CD4-positive, alpha-beta T cell treated with Interleukin-1 beta for 1 hour (primary cell): ENCODE results near the gene B3GNT5.

Experiments
- DNase-seq, 2 donors: peaks; one replicate each; pipeline ENCODE4 v3.0.0-alpha.2; 2020 to 2022

Gene B3GNT5

GRCh38 chr3:183230826-183231225 lies 22.2 kb upstream of the B3GNT5 start:
- DNase-seq, result no peak

DNA sequence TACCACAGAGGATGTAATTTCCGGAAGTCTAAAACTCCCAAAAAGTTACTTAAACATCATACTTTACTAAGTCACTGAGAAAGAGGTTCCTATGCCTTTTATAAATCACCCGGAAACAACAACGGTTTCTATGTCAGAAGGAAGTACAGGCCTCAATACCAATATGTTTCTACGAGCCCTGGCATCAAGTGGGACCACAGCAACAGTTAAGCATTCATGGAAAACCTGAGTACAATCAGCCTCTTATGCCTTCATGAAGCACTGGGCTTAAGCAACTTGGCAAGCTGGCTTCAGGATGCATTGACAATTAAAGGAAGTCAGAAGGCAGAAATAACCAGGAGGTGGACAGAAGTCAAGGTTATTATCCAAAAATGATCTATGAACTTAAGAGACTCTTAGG lies 19.1 kb upstream of the B3GNT5 start:
- no peak for DNase-seq

- DNase-seq, result no peak
Observed at GRCh38 chr3:183239046-183239445, 14.0 kb upstream of the B3GNT5 start.

GRCh38 chr3:183242431-183242830 lies 10.6 kb upstream of the B3GNT5 start:
- no peak for DNase-seq

- peak; percentile 8 to 69 for DNase-seq
Observed at GRCh38 chr3:183244219-183244618, 8.8 kb upstream of the B3GNT5 start.

GRCh38 chr3:183244981-183245476 lies 8.0 kb upstream of the B3GNT5 start:
- no peak for DNase-seq

DNA sequence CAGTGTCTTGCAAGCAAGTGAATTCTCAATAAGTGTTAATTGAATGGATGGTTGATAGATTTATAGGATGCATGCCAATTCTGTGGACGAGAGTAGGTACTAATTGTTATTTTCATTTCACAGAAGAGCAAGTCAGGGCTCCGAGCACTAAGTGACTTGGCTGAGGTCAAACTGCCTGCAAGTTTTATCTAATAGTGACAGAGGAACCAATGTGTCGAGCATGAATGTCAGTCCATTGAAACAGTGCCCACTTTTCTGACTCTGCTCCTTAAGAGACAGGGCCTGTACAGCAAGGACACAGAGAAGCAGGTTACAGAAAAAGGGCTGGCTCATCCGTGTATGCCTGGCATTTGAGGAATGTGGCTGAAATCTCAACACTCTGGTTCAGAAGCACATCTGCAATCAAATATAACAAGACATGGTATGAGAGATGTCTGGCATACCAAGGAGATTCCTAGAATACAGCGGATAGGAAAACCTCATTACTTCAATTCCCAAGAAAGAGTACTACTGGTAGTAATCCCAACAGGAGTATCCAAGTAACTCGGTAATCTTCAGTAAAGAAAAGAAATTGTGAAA lies 6.0 kb upstream of the B3GNT5 start:
- DNase-seq, result no peak

GRCh38 chr3:183249006-183249718 lies 3.9 kb upstream of the B3GNT5 start:
- no peak for DNase-seq

DNA sequence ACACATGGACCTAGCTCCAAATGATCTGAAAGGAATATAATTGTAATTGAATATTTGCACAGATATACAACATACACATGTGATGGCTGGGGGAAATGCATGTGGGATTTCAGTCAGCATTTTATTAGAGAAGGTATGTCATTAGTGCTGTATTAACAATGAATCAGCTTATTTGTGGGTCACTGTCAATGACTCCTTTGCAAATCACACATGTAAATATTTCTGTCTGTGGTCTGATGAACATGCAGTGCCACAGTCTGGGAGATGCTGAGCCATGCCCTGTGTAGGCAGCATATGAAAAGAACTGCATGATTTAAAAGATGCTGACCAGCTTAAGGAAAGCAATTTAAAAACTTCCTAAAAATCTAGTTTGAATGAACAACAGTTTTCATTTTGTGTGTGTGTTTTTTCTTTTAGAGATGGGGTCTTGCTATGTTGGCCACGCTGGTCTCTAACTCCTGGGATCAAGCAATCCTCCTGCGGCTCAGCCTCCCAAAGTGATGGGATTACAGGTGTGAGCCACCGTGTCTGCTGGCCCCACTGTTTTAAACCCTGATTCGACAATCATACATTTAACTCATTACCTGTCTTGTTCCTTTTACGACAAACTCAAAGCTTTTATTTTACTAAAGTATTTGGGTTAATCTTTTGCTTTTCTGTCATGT lies 803 bp upstream of the B3GNT5 start:
- DNase-seq, result no peak

DNA sequence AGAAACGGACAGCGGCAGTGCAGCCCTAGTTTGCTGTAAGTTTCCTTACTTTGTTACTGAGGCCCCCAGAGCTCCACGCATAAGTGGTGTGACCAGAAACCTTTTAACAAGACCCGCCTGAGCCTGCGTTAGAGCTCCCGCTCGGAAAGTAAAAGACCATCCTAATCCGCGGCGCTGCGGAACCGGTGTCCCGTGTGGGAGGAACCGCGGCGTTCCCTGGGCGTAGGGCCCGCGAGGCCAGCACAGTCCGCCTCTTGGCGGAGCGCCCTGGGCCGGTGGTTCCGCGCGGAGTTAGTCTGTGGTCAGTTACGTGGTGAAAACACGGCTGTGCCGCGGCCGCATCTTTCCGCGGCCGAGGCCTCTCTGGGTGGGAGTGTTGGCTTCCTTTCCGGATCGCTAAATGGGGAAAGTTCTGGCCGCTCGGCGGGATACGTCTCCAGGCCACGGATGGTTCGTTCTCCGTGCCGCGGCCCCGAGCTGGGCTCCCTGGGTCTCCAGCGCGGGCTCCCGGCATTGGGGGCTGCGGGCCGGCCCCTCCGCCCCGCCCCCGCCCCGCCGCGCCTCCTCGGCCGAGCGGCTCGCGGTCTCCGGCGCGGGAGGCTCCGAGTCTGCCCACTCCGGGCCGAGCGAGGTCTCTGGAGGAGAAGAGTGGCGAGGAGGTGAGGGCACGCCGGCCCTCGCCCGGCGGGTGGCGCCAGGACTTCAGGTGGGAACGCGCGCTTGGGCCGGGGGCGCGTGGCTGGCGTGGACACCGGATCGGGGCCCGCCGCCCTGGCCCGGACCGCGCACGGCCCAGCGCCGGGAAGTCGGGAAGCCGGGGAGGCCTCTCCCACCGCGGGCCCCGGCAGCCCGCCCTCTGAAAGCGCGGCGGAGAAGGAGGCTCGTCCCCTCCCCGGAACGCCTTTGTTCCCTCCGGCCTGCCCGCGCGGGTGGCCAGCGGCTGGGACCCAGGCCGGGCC lies 754 bp downstream of the B3GNT5 start:
- peak in 1 of 2 donors; percentile 39 for DNase-seq

GRCh38 chr3:183254487-183255347 lies 1.7 kb downstream of the B3GNT5 start:
- DNase-seq, result no peak

- DNase-seq, result no peak
Observed at GRCh38 chr3:183255348-183255730, 2.3 kb downstream of the B3GNT5 start.

GRCh38 chr3:183259087-183259486 lies 6.0 kb downstream of the B3GNT5 start:
- no peak for DNase-seq

GRCh38 chr3:183259621-183260020 lies 6.6 kb downstream of the B3GNT5 start:
- DNase-seq, result no peak

GRCh38 chr3:183260167-183260904 lies 7.3 kb downstream of the B3GNT5 start:
- DNase-seq, result peak in 1 of 2 donors; percentile 34

DNA sequence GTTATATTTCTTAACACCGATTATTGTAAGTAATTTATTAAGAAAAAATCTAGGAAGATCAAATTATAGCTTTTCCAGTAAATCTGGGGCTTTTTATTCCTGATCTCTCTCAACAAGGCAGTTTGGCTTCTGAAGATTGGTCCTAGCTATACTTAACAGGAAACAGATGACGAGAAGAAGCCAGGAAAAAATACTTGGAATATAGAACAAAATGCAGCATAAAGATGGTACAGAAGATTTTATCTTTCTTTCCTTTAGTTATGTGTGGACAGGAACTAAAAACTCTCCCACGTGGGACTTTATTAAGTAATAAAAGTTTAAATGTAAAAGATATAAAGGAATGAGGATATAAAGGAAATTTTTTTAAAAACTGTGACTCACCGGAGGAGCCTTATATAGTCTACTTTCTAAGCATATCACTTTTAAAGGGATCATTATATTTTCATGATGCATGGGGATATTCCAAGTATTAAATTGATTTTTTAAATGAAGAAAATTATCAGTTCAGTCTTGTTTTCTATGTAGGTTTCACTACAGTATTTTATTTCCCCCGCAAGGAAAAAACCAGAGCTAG lies 8.2 kb downstream of the B3GNT5 start:
- DNase-seq, result no peak

DNA sequence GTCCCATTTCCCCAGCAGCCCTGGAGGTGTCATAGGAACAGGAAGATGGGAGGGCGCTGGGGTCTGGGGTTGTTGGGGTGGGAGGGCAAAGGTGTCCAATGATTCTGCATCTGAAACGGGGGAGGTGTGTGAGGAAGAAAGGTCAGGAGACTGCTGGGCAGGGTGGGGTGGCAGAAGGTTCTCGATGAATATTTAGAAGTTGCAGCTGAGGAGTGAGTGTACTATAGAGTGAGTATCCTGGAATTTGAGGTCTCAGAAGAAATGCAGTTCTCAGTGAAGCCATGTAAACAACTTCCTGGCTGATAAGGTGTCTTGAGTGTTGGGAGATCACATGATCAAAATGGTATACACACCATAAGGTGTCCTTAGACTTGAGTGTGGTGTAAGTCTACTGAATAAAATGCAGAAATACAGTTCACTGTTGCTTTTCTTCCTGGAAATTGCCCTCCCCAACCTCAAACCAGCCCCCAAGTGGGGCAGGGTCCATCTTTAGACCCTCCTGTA lies 9.9 kb downstream of the B3GNT5 start:
- no peak for DNase-seq

GRCh38 chr3:183264268-183264667 lies 11.2 kb downstream of the B3GNT5 start:
- no peak for DNase-seq

DNA sequence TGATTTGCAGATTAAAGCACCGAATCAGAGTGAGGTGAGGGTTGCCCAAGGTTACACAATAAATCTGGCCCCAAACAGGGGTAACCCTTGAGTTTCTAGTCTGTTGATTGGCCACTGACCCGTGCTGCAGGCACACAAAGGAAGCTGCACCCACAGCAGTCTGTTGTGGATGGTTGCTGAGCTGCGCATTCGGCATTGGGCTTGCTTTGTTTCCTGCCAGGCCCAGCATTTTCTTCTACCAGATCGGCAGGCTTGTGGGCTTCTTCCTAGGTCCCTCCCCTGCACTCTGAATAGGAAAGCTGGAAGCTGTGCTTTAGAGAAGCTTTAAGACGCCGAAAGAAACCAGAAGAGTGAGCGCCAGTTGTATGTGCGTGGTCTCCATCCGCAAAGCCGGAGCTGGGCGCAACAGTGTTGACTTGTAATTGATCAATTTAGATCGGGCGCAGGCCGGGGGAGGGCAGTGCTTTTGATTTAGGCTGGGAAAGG lies 12.1 kb downstream of the B3GNT5 start:
- DNase-seq, result peak in 1 of 2 donors; percentile 34

DNA sequence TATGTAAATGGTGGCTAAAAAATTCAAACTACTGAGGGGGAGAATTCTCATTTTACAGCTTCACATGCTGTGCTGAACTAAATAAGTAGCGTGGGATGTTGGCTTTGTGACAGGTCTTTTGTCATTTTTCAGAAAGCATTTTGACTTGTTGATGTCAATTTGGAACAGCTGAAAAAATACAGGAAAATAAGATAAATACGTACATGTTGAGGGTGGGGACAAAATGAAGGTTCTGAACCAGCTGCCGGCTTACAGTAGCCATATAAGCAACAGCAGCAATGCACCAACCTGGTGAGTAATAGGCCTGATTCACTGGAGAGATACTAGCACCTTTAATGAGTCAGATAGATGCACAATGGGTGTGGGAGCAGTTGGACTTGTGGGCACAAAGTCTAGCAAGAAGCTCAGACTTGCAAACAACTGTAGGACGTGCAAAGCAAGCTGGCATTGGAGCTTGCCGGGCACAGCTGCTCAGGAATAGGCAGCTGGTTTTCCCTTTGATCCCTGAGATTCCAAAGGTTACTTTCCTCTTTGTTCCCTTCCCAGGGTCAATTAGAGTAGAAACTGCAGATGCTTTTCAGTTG lies 12.9 kb downstream of the B3GNT5 start:
- DNase-seq, result no peak
